IPS DF 6.9 (cell line): ENCODE data around the gene CABLES1.

Source experiments
- DNase-seq: peaks from one replicate; pipeline ENCODE4 v3.0.0-alpha.2; 2013; ENCODE audit warnings: low read depth, low spot score
- H3K27ac ChIP-seq: one replicate; pipeline ENCODE4 v1.5.1; 2013; ENCODE audit warnings: low read length, control low read depth
- H3K27me3 ChIP-seq: 2 replicates; pipeline ENCODE4 v1.6.1; 2013; ENCODE audit warnings: mild to moderate bottlenecking, low read length; ENCODE audit not compliant: control insufficient read depth, insufficient read depth
- H3K36me3 ChIP-seq: 2 replicates; pipeline ENCODE4 v1.6.1; 2013; ENCODE audit warnings: low read length; ENCODE audit not compliant: control insufficient read depth, insufficient read depth
- H3K4me1 ChIP-seq: 2 replicates; pipeline ENCODE4 v1.6.1; 2013; ENCODE audit warnings: low read length; ENCODE audit not compliant: control insufficient read depth, insufficient read depth
- H3K4me3 ChIP-seq: 2 replicates; pipeline ENCODE4 v1.5.1; 2013; ENCODE audit warnings: mild to moderate bottlenecking, low read length
- H3K9me3 ChIP-seq: 2 replicates; pipeline ENCODE4 v1.6.1; 2013; ENCODE audit warnings: low read length, inconsistent platforms; ENCODE audit not compliant: control insufficient read depth, insufficient read depth
- WGBS: extraction: QIAGEN DNeasy Blood & Tissue Kit; methylation state at CpG from one replicate; pipeline ENCODE4 v1.1.7; 2013; ENCODE audit warnings: mixed read lengths, missing lambda C conversion rate; ENCODE audit not compliant: insufficient read length, insufficient coverage; 5-methylcytosine and 5-hydroxymethylcytosine counted together

CABLES1 gene

GRCh38 chr18:23182606-23183005 is 47.3 kb downstream of the CABLES1 start:
- DNase-seq, result no peak
- Histone ChIP-seq H3K4me1 (peaks cover 1% of the 10 kb centered on the region; the same call in 1 of the 2 replicates), H3K27ac (no peak overlapping the region), H3K4me3 (no peak overlapping the region), H3K36me3 (no peaks in the 10 kb centered on the region), H3K9me3 (no peaks in the 10 kb centered on the region), H3K27me3 (no peaks in the 10 kb centered on the region)
- no CpG with 5 or more reads among the region's 9 CpGs for WGBS

GRCh38 chr18:23183411-23184150 is 48.3 kb downstream of the CABLES1 start:
- Histone ChIP-seq H3K36me3 (no peaks in the 10 kb centered on the region), H3K27me3 (no peaks in the 10 kb centered on the region), H3K4me3 (no peak overlapping the region), H3K4me1 (peaks cover 1% of the 10 kb centered on the region; the same call in 1 of the 2 replicates), H3K9me3 (no peaks in the 10 kb centered on the region), H3K27ac (no peak overlapping the region)
- no CpG with 5 or more reads among the region's 8 CpGs for WGBS
- no peak for DNase-seq

GRCh38 chr18:23186781-23187180 is 51.5 kb downstream of the CABLES1 start:
- no CpG with 5 or more reads among the region's 4 CpGs for WGBS
- no peaks in the 10 kb centered on the region for H3K27me3 ChIP-seq

GRCh38 chr18:23188068-23188760 is 52.9 kb downstream of the CABLES1 start:
- peaks cover 1% of the 10 kb centered on the region for H3K4me1 ChIP-seq
- DNase-seq, result no peak
- H3K36me3 ChIP-seq, result no peaks in the 10 kb centered on the region
- H3K27me3 ChIP-seq, result no peaks in the 10 kb centered on the region
- H3K9me3 ChIP-seq, result no peaks in the 10 kb centered on the region
- H3K27ac ChIP-seq, result no peak overlapping the region
- no CpG with 5 or more reads among the region's 6 CpGs for WGBS
- no peak overlapping the region for H3K4me3 ChIP-seq

More at GRCh38 chr18:23186781-23187180, 51.5 kb downstream of the CABLES1 start:
- no peak overlapping the region for H3K27ac ChIP-seq
- H3K9me3 ChIP-seq, result no peaks in the 10 kb centered on the region
- no peak for DNase-seq
- H3K4me1 ChIP-seq, result peaks cover 1% of the 10 kb centered on the region
- H3K4me3 ChIP-seq, result no peak overlapping the region
- no peaks in the 10 kb centered on the region for H3K36me3 ChIP-seq

GRCh38 chr18:23189099-23189498 is 53.8 kb downstream of the CABLES1 start:
- WGBS, result no CpG with 5 or more reads among the region's 7 CpGs
- no peak overlapping the region for H3K27ac ChIP-seq
- H3K4me3 ChIP-seq, result no peak overlapping the region
- H3K9me3 ChIP-seq, result no peaks in the 10 kb centered on the region
- H3K4me1 ChIP-seq, result peaks cover 1% of the 10 kb centered on the region; the same call in 1 of the 2 replicates
- no peaks in the 10 kb centered on the region for H3K27me3 ChIP-seq
- H3K36me3 ChIP-seq, result no peaks in the 10 kb centered on the region
- DNase-seq, result no peak

GRCh38 chr18:23189768-23190661 is 54.7 kb downstream of the CABLES1 start:
- no peak for DNase-seq
- no peak overlapping the region for H3K27ac ChIP-seq
- H3K9me3 ChIP-seq, result no peaks in the 10 kb centered on the region
- H3K36me3 ChIP-seq, result peaks cover 2% of the 10 kb centered on the region; the same call in 1 of the 2 replicates
- no peak overlapping the region for H3K4me3 ChIP-seq
- H3K4me1 ChIP-seq, result peaks cover 2% of the 10 kb centered on the region; the same call in 1 of the 2 replicates
- no peaks in the 10 kb centered on the region for H3K27me3 ChIP-seq
- WGBS, result no CpG with 5 or more reads among the region's 25 CpGs

- Histone ChIP-seq H3K9me3 (no peaks in the 10 kb centered on the region), H3K4me3 (no peak overlapping the region), H3K4me1 (peaks cover 3% of the 10 kb centered on the region), H3K27ac (no peak overlapping the region), H3K27me3 (no peaks in the 10 kb centered on the region), H3K36me3 (peaks cover 2% of the 10 kb centered on the region; the same call in 1 of the 2 replicates)
- no CpG with 5 or more reads among the region's 1 CpG for whole genome bisulfite sequencing
- no peak for DNase-seq
These were observed 55.9 kb downstream of the CABLES1 start for GRCh38 chr18:23191232-23191631.

- Histone ChIP-seq H3K4me3 (no peak overlapping the region), H3K36me3 (peaks cover 2% of the 10 kb centered on the region; the same call in 1 of the 2 replicates)
These were observed 58.5 kb downstream of the CABLES1 start for GRCh38 chr18:23193742-23194141.

GRCh38 chr18:23194155-23194996 is 59.1 kb downstream of the CABLES1 start:
- no CpG with 5 or more reads among the region's 14 CpGs for WGBS
- no peak for DNase-seq
- H3K27me3 ChIP-seq, result no peaks in the 10 kb centered on the region
- H3K4me1 ChIP-seq, result peaks cover 3% of the 10 kb centered on the region
- H3K36me3 ChIP-seq, result peaks cover 2% of the 10 kb centered on the region; the same call in 1 of the 2 replicates
- H3K27ac ChIP-seq, result no peak overlapping the region
- no peaks in the 10 kb centered on the region for H3K9me3 ChIP-seq
- H3K4me3 ChIP-seq, result no peak overlapping the region

More at GRCh38 chr18:23193742-23194141, 58.5 kb downstream of the CABLES1 start:
- no peaks in the 10 kb centered on the region for H3K27me3 ChIP-seq
- WGBS, result no CpG with 5 or more reads among the region's 2 CpGs
- H3K9me3 ChIP-seq, result no peaks in the 10 kb centered on the region
- H3K4me1 ChIP-seq, result peaks cover 3% of the 10 kb centered on the region
- DNase-seq, result no peak
- H3K27ac ChIP-seq, result no peak overlapping the region
